Germinal center (tissue), 1 donor: ENCODE results near the gene ENTPD3.

Experiments
- DNase-seq: peaks from one replicate; pipeline ENCODE4 v3.0.0; 2012; ENCODE audit warnings: mixed read lengths, low spot score

The ENTPD3 gene, protein sequence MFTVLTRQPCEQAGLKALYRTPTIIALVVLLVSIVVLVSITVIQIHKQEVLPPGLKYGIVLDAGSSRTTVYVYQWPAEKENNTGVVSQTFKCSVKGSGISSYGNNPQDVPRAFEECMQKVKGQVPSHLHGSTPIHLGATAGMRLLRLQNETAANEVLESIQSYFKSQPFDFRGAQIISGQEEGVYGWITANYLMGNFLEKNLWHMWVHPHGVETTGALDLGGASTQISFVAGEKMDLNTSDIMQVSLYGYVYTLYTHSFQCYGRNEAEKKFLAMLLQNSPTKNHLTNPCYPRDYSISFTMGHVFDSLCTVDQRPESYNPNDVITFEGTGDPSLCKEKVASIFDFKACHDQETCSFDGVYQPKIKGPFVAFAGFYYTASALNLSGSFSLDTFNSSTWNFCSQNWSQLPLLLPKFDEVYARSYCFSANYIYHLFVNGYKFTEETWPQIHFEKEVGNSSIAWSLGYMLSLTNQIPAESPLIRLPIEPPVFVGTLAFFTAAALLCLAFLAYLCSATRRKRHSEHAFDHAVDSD

DNA sequence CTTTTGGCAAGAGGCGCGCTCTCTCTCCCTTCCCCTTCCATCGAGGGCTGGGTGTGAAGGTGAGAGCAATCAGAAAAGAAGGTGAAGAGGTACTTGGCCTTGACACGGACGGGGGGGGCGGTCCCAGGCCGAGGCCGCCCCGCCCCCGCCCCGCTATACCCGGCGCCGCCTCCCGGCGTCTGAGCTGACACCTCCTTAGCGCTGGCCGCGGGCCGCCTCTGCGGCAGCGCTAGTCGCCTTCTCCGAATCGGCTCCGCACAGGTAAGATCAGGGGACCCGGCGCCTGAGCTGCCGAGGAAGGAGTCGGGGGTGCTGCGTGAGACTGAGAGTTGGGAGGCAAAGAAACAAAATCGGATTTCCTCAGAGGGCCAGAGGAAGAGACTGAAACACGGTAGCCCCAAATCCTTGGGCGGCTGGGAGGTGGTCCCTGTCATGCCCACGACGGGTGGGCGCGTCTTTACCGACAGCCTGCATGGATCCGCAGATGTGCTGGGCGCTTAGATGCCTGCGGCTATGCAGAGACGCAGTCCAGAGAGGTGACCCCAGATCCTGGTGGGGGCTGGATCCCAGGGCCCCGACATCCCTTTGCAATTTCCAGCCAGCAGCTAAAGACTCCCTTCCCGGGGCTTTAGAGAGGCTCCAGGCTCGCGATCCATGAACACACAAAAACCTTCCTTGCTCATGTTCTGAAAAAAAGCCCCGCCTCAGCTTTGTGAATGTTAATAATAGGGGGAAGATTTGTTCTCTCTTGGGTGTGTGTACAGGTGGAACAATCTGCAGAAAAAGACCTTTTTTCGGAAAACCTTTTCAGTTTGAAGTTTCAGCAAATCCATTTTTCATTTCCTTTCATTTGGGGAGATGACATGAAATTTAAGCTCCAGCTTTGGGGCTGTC is at the start of gene ENTPD3:
Gene ENTPD3 (plus strand): TSS at position 184 of the 894 bp plus-strand sequence. CDS start 874 bp downstream, outside the sequence.
- peak; percentile 18 for DNase-seq

DNA sequence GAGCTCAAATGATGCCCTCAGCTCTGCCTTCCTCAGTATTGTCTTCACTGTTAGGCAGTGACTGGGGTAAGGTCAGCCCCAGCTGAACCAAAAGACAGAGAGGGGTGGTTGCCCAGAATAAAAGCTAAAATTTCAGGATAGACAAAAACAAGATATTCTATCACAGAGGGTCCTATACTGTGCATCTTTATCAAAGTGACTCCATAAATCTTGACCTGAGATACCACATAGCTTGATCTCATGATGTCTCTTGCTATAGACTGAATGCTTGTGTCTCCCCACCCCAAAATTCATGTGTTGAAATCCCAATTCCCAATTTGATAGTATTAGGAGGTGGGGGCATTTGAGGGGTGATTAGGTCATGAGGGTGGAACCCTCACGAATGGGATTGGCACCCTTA is 47.1 kb upstream of the ENTPD3 start:
- no peak for DNase-seq

DNA sequence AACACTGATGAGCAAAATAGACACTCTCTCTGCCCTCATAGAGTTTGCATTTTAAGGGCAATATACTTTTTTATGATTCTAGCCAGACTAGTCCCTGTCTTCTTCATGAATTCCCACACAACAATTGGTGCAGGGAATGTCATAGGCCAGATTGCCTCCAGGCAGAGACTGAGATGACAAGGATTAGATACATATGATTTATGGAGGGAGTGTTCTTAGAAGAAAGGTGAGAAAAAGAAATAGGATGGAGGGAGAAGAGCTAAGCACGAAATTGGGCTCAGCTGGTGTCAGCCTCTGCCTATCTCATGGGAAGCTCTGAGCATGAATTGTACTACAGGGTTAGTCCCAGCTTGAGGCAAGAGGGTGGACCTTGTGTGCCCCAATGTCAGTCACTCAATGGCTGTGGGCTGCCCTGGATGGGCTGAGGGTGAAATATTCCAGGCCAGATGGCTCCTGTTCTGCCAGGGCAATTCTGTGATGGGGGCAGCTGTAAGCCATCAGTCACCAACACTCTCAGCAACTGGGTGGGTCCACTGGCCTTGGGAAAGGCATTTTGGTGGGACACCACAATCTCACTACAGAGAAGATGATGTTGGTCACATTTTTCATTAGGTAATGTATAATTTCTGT is 46.3 kb upstream of the ENTPD3 start:
- DNase-seq = no peak

DNA sequence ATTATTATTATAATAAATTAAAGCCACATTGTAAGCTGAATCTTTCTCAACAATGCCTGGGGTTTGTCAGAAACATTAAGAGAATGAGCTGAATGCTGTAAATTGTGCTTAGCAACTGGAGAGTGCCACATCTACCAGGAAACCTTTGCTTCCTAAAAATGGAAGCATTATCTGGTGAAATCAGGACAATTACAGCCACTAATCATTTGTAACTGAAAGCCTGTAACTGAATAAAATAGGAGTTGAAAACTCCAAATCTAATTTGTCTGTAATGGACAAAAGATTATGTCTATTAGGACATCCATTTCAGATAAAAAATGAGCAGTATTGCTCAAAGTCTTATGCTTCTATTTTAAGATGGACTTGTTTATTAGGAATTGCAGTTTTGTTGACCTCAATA is 45.3 kb upstream of the ENTPD3 start:
- DNase-seq = no peak

DNA sequence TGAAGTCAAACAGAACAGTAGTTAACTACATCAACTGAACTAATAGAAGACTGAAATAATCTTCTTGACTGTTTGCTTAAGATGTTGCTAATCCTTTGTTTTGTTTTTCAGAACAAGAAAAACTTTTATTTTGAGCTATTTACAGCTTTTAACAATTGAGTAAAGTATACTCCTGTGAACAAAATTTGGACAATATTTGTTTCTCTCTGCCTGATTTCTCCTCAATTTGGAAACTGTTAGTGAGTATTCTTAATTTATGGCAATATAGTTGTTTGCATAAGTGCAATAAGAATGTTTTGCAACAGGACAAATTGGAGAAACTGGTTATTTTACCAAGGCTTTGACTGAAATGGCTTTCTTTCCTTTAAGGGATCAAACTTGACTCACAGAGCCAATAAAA is 36.5 kb upstream of the ENTPD3 start:
- no peak for DNase-seq

DNA sequence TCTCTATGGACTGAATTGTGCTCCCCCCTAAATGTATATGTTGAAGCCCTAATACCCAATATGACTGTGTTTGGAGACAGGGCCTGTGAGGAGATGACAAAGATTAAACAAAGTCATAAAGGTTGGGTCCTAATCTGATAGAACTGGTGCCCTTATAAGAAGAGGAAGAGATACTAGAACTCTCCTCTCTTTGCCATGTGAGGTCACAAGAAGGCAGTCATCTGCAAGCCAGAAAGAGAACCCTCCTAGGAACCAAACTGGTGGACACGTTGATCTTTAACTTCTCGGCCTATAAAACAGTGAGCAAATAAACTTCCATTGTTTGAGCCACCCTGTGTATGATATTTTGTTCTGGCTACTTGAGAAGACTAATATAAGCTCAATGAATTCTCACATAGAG is 31.6 kb upstream of the ENTPD3 start:
- DNase-seq = no peak

DNA sequence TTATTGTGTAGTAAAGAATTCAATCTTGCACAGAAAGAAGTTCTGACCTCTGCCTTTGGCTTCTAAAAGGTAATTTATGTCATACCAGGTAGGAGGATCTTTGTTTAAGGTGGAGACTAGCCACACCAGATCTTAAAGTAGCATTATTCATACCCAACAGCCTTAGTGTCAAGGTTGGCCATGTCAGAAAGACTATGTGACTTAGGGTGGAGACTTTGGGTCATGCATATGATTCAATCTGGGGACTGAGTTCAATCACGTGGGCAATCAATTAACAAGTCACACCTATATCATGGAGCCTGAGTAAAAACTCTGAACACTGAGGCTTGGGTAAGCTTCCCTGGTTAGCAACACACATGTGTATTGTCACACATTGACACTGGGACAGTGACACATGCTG is 28.5 kb upstream of the ENTPD3 start:
- no peak for DNase-seq

DNA sequence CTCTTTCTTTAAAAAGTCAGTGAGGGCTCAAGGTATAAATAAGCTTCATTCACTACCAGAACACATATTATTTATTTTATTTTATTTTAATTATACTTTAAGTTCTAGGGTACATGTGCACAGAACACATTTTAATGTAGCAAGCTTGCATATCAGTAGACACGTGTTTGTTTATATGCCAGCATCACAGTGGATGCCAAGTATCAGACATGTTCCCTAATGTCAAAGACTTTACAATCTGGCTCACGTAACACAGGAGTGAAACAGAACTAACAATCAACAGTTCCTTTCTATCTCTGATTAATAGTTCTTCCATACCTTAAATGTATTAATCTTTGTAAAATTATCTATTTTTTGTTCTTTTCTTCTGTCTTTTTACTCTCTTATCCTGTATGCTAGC is 23.3 kb upstream of the ENTPD3 start:
- no peak for DNase-seq

DNA sequence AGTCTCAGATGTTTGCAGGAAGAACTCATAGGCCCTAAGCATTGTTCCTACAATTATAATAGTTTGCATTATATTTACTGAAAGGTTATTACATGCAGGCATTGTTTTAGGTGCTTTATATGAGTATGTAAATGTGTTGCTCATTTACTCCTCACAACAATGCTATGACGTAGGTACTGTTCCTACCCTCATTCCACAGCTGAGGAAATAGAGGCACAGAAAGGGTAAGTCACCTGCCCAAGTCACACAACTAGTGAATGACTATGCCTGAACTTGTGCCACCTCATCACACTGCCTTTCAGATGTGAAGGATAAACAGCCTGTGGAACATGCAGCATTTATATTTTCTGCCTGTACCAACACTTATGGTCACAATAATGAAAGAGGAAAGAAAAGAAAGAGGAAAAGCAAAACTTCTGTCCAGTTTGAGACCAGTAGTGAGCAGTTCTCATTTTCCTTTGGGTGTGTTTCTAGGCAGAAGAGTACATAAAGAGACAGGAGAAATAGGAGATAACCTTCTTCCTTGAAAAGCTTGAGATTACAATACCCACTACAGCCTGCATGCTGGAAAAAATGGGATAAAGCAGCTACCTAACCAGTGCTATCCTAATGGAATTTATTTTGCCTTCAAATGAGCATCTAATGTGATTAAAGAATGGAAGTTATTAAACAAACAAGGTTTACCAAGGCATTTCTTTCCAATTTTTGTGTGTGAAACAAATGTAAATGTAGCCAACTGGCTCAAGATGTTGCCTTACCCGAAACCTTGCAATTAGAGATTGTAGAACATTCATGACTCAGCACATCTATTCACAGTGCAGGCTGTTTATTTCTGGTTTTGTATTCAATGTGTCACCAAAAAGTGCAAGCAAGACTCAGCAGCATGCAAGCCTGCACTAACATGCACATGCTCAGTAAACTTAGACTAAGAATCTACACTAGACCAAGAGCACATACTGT is 20.5 kb upstream of the ENTPD3 start:
- no peak for DNase-seq

DNA sequence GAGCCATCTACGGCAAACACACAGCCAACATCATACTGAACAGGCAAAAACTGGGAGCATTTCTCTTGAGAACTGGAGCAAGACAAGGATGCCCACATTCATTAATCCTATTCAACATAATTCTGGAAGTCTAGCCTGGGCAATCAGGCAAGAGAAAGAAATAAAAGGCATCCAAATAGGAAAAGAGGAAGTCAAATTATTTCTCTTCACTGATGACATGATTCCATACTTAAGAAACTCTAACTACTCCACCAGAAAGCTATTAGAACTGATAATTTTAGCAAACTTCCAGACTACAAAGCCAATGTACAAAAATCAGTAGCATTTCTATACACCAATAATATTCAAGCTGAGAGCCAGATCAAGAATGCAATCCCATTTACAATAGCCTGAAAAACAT is 17.3 kb upstream of the ENTPD3 start:
- no peak for DNase-seq

DNA sequence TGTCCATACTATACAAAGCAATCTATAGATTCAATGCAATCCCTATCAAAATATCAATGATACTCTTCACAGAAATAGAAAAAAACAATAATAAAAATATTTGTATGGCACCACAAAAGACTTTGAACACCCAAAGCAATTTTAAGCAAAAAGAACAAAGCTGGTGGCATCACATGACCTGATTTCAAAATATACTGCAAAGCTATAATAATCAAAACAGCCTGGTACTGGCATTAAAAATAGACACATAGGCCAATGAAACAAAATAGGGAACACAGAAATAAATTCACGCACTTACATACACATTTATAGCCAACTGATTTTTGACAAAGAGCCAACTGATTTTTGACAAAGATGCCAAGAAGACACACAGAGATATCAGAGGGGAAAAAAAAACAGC is 9.2 kb upstream of the ENTPD3 start:
- no peak for DNase-seq

DNA sequence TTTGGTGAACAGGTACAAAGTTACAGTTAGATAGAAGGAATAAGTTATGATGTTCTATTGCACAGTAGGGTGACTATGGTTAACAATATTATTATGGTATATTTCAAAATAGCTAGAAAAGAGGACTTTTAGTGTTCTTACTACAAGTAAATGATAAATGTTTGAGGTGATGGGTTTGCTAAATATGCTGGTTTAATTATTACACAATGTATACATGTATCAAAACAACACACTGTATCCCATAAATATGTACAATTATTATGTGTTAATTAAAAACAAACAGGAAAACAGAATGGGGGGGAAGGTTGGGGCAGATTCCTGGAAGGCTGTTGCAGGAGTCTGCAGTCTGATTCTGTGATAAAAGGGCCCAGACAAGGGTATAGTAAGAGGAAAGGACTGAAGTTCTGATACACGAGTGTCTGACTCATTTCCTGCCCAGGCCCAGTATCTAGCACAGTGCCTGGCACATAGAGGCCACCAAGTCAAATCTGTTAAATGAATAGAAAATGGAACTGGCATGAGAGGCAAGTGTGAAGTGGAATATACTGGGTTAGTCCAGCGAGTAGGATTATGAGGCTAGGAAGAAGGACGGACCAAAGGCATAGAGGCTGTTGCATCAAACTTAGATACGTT is 7.2 kb upstream of the ENTPD3 start:
- no peak for DNase-seq

DNA sequence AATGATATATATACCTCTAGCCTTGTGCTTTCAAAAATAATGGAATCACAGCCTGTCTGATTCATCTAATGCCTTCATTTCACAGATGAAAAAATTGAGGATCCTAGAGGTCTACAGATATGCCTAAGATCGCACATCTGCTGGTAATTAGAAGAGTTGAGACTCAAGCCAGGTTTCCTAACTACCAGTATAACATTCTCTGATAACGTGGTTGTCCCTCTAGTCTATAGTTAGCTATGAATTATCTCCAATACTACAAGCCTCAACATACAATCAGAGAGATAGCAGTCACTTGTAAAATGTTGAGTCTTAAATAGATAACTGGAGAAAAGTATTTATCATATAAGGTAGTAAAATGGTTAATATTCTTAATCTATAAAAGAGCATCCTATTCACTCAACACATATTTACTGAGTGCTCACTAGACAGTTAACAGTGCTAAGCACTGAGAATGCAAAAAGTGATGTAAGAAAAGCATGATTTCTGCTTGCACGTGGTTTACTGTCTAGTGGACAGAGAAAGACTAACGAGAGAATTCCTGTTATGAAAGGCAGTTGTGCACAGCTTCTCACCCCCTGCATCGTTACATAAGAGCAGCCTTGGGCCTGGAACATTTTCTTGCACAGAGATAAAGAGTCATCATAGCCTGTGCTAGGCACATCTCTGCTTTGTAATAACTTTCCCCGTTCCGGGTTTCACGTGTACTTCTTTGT is 4.9 kb upstream of the ENTPD3 start:
- DNase-seq = no peak

DNA sequence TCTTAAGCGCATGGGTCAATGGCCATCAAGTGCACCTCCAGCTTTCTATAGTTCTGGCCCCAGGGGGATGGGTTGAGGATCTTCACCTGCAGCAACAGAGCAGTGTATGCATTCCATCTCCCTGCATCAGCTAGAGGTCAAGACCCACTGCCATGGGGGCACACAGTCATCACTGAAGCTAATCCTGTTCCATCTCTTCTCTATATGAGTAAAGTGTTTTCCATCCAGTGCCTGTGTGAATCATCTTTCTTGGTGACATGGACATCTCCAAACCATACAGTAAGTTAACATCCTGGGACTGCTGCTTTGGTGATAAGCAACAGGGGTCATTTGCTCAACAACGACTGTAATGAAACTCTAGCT is 4.4 kb upstream of the ENTPD3 start:
- DNase-seq = no peak

DNA sequence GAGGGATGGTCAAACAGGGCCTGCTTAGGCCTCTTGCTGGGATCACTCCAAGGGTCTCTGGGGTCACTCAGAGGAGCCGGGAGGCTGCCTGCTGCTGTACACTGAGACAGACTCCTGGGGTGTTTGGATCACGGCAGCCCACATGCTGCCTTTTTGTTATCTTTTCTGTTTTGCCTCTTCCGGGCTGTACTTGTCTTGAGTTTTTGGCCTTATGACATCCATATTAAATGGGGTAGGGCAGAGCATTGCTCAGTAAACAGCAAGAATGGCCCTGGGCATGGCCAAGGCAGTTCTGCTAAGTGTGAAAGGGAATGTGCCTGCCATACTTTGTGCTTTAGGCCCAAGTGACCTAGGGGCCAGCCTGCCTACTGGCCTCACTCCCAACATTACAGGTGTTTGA is 771 bp upstream of the ENTPD3 start:
- no peak for DNase-seq

DNA sequence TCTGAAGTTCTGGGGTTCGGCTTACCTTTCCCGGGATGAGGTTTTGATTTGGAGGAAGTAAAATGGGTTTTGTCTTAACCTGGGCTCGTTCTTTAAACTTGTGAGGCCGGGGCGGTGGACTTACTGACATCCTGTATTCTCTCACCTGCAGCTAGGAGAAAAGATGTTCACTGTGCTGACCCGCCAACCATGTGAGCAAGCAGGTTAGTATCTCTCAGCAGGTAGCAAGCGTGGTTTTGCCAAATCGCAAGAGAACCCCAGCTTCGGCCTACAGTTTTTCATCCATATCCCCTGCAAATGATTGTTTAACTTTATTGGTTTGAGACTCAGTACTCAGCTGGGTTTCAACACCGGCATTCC is 891 bp downstream of the ENTPD3 start:
- no peak for DNase-seq

DNA sequence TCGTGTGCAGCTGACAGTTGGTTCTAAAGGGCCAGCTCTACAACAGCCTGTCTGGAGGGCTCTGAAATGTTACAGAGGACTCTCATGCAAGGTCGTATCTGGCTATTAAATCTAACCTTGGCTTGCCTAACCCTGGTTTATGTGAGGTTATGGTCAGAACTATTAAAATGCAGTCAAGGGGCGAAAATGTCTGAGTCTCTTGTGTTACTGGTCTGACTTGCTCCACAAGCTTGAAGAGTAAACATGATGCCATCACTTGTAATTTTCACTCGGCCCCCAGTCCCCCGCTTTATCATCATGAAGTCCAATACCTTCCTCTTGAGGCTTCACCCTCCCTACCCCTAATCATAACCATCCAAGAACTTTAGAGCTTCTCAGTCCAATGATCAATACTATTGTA is 9.4 kb downstream of the ENTPD3 start:
- no peak for DNase-seq

DNA sequence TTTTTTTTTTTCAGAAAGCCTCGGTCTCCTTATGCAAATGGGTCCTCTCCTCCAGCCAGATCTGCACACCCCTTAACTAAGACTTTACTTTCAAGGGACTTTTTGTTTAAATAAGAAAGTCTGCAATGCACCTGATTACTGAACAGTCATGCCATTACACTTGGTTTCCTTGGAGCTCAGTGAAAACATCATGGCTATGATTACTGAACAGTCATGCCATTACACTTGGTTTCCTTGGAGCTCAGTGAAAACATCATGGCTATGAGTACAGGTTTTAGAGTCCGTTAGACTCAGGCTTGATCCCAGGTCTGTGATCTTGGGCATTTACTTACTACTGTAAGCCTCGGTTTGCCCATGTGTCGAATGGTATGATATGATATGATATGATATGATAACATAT is 10.1 kb downstream of the ENTPD3 start:
- no peak for DNase-seq

DNA sequence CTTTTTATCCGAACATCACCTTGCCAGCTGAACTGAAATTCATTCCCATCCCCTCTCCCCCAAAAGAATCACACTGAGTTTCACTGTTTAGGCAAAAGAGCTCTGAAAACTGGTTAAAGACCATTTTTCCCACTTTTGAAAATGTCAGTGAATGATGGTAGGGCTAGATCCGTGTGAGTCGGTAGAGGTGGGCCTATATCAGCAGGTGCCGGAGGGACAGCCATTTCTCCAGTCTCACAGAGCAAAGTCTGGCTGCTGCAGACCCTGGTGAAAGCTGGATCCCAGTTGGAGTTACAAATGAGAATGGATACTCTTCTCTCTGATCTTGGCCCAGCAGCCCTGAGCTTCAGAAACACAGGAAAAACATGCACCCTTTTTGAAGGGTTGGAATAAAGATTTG is 10.9 kb downstream of the ENTPD3 start:
- DNase-seq = no peak

DNA sequence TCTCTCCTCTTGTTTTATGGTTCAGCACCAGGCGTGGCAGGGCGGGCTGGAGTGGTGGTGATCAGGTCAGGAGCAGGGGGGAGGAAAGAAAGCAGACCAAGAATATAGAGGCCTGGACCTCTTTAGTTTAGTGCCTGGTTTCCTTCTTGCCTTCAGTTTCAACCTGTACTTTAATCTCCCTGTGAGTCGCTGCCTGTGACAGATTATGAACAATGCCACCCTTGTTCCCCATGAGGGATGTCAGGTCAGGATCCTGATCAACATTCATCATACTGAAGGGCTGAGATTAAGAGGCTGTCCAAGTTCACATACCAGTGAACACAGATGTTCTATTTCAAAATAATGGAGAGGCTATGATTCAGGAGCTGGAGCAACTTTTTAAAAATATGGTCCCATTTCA is 11.4 kb downstream of the ENTPD3 start:
- DNase-seq = no peak
